ENCODE measurements around the gene VEGFA. TPM values are rescaled to one million over a fixed set of nuclear protein-coding genes. Genes with fewer than 3 reads are reported as not detected.

Gene VEGFA
- polyA plus RNA-seq, 1 donor from 2014 or later = 0.19 TPM

DNA sequence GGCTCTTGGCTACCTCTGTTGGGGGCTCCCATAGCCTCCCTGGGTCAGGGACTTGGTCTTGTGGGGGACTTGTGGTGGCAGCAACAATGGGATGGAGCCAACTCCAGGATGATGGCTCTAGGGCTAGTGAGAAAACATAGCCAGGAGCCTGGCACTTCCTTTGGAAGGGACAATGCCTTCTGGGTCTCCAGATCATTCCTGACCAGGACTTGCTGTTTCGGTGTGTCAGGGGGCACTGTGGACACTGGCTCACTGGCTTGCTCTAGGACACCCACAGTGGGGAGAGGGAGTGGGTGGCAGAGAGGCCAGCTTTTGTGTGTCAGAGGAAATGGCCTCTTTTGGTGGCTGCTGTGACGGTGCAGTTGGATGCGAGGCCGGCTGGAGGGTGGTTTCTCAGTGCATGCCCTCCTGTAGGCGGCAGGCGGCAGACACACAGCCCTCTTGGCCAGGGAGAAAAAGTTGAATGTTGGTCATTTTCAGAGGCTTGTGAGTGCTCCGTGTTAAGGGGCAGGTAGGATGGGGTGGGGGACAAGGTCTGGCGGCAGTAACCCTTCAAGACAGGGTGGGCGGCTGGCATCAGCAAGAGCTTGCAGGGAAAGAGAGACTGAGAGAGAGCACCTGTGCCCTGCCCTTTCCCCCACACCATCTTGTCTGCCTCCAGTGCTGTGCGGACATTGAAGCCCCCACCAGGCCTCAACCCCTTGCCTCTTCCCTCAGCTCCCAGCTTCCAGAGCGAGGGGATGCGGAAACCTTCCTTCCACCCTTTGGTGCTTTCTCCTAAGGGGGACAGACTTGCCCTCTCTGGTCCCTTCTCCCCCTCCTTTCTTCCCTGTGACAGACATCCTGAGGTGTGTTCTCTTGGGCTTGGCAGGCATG lies 9.2 kb downstream of the VEGFA start:
- peaks cover 3 to 8% (median 6%) of the 10 kb centered on the region in 3 donors for H3K4me1 Mint-ChIP-seq
- H3K27me3 Mint-ChIP-seq = peaks cover 3% of the 10 kb centered on the region
- H3K27ac Mint-ChIP-seq = no peak overlapping the region
- H3K4me3 Mint-ChIP-seq = no peak overlapping the region
- H3K36me3 Mint-ChIP-seq = peaks cover 1% of the 10 kb centered on the region
- peaks cover 0 to 2% (median 0%) of the 10 kb centered on the region in 3 donors for H3K9me3 Mint-ChIP-seq

DNA sequence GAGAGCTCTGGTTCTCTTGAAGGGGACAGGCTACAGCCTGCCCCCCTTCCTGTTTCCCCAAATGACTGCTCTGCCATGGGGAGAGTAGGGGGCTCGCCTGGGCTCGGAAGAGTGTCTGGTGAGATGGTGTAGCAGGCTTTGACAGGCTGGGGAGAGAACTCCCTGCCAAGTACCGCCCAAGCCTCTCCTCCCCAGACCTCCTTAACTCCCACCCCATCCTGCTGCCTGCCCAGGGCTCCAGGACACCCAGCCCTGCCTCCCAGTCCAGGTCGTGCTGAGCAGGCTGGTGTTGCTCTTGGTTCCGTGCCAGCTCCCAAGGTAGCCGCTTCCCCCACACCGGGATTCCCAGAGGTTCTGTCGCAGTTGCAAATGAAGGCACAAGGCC lies 9.8 kb downstream of the VEGFA start:
- Mint-ChIP-seq H3K4me1 (peaks cover 3 to 8% (median 4%) of the 10 kb centered on the region in 3 donors), H3K27ac (no peak overlapping the region), H3K36me3 (peaks cover 1% of the 10 kb centered on the region), H3K9me3 (peaks cover 0 to 2% (median 0%) of the 10 kb centered on the region in 3 donors), H3K27me3 (no peaks in the 10 kb centered on the region), H3K4me3 (no peak overlapping the region)

DNA sequence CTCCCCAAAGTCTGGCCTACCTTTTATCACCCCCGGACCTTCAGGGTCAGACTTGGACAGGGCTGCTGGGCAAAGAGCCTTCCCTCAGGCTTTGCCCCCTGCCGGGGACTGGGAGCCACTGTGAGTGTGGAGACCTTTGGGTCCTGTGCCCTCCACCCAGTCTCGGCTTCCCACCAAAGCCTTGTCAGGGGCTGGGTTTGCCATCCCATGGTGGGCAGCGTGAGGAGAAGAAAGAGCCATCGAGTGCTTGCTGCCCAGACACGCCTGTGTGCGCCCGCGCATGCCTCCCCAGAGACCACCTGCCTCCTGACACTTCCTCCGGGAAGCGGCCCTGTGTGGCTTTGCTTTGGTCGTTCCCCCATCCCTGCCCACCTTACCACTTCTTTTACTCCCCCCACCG lies 10.3 kb downstream of the VEGFA start:
- H3K4me1 Mint-ChIP-seq = peaks cover 3 to 8% (median 4%) of the 10 kb centered on the region in 3 donors
- H3K36me3 Mint-ChIP-seq = peaks cover 1% of the 10 kb centered on the region
- H3K27ac Mint-ChIP-seq = no peak overlapping the region
- no peaks in the 10 kb centered on the region for H3K27me3 Mint-ChIP-seq
- peaks cover 0 to 2% (median 0%) of the 10 kb centered on the region in 3 donors for H3K9me3 Mint-ChIP-seq
- H3K4me3 Mint-ChIP-seq = no peak overlapping the region

DNA sequence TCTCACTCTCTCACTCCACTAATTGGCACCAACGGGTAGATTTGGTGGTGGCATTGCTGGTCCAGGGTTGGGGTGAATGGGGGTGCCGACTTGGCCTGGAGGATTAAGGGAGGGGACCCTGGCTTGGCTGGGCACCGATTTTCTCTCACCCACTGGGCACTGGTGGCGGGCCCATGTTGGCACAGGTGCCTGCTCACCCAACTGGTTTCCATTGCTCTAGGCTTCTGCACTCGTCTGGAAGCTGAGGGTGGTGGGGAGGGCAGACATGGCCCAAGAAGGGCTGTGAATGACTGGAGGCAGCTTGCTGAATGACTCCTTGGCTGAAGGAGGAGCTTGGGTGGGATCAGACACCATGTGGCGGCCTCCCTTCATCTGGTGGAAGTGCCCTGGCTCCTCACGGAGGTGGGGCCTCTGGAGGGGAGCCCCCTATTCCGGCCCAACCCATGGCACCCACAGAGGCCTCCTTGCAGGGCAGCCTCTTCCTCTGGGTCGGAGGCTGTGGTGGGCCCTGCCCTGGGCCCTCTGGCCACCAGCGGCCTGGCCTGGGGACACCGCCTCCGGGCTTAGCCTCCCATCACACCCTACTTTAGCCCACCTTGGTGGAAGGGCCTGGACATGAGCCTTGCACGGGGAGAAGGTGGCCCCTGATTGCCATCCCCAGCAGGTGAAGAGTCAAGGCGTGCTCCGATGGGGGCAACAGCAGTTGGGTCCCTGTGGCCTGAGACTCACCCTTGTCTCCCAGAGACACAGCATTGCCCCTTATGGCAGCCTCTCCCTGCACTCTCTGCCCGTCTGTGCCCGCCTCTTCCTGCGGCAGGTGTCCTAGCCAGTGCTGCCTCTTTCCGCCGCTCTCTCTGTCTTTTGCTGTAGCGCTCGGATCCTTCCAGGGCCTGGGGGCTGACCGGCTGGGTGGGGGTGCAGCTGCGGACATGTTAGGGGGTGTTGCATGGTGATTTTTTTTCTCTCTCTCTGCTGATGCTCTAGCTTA lies 11.2 kb downstream of the VEGFA start:
- Mint-ChIP-seq H3K36me3 (peaks cover 1% of the 10 kb centered on the region), H3K27me3 (no peaks in the 10 kb centered on the region), H3K4me3 (no peak overlapping the region), H3K27ac (no peak overlapping the region), H3K9me3 (peaks cover 0 to 2% (median 0%) of the 10 kb centered on the region in 3 donors), H3K4me1 (peaks cover 0 to 4% (median 0%) of the 10 kb centered on the region in 3 donors)

DNA sequence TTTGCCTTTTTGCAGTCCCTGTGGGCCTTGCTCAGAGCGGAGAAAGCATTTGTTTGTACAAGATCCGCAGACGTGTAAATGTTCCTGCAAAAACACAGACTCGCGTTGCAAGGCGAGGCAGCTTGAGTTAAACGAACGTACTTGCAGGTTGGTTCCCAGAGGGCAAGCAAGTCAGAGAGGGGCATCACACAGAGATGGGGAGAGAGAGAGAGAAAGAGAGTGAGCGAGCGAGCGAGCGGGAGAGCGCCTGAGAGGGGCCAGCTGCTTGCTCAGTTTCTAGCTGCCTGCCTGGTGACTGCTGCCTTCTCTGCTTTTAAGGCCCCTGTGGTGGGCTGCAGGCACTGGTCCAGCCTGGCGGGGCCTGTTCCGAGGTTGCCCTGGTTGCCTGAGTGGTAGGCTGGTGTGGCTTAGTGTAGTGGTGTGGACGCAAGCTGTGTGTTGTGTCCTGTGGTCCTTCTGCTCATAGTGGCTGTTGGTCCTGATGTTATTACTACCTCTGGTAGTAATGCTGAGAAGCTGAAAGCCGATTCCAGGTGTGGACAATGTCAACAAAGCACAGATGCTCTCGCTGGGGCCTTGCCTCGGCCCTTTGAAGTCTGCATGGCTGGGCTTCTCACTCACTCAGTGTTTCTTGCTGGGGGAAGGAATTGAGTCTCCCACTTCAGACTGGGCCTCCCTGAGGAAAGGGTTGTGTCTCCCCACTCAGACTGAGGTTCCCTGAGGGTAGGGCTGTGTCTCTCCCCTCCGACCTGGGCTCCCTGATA lies 12.1 kb downstream of the VEGFA start:
- Mint-ChIP-seq H3K27me3 (no peaks in the 10 kb centered on the region), H3K4me1 (no peaks in the 10 kb centered on the region), H3K9me3 (peaks cover 0 to 2% (median 0%) of the 10 kb centered on the region in 3 donors), H3K4me3 (no peak overlapping the region), H3K36me3 (peaks cover 1% of the 10 kb centered on the region), H3K27ac (no peak overlapping the region)

DNA sequence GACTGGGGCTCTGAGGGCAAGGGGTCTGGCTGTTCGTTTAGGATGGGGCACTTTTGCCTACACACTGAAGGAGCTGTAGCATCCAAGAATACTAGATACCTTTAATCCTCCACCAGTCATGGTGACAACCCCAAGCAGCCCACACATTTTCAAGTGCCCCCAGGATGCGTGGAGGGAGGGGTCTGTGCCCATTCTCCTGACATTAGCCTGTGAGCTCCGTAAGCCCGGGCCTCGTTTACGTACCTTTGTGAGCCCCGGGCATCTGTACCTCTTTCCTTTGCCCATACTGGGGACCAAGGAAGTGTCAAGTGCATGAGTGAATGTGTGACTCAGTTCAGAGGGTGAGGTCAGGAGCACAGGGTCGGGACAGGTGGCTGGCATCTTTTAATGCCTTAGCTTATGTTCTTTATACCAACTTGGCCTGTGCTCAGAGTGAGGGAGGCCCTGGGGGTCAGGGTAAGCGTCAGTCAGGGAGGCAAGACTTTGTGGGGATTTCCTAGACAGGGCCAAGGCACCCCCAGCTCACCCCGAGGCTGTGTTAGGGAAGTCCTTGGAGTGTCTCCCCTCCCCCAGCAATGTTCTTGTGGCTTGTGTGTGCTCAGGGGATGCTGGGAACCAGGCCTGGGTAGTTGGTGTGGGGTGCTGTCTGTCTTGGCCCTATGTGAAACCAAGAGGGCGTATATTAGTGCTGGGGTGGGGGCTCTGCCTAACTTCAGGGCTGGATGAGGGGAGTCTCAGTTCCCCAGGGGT lies 12.9 kb downstream of the VEGFA start:
- Mint-ChIP-seq H3K9me3 (peaks cover 0 to 2% (median 0%) of the 10 kb centered on the region in 3 donors), H3K27me3 (no peaks in the 10 kb centered on the region), H3K4me1 (no peaks in the 10 kb centered on the region), H3K36me3 (peaks cover 1% of the 10 kb centered on the region), H3K4me3 (no peak overlapping the region), H3K27ac (no peak overlapping the region)

DNA sequence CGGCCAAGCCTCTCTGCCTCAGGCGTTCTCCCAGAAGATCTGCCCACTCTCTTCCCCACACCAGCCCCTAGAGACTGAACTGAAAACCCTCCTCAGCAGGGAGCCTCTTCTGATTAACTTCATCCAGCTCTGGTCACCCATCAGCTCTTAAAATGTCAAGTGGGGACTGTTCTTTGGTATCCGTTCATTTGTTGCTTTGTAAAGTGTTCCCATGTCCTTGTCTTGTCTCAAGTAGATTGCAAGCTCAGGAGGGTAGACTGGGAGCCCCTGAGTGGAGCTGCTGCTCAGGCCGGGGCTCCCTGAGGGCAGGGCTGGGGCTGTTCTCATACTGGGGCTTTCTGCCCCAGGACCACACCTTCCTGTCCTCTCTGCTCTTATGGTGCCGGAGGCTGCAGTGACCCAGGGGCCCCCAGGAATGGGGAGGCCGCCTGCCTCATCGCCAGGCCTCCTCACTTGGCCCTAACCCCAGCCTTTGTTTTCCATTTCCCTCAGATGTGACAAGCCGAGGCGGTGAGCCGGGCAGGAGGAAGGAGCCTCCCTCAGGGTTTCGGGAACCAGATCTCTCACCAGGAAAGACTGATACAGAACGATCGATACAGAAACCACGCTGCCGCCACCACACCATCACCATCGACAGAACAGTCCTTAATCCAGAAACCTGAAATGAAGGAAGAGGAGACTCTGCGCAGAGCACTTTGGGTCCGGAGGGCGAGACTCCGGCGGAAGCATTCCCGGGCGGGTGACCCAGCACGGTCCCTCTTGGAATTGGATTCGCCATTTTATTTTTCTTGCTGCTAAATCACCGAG lies 14.2 kb downstream of the VEGFA start:
- Mint-ChIP-seq H3K36me3 (peaks cover 1% of the 10 kb centered on the region), H3K4me3 (no peak overlapping the region)

DNA sequence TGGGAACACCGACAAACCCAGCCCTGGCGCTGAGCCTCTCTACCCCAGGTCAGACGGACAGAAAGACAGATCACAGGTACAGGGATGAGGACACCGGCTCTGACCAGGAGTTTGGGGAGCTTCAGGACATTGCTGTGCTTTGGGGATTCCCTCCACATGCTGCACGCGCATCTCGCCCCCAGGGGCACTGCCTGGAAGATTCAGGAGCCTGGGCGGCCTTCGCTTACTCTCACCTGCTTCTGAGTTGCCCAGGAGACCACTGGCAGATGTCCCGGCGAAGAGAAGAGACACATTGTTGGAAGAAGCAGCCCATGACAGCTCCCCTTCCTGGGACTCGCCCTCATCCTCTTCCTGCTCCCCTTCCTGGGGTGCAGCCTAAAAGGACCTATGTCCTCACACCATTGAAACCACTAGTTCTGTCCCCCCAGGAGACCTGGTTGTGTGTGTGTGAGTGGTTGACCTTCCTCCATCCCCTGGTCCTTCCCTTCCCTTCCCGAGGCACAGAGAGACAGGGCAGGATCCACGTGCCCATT lies 15.3 kb downstream of the VEGFA start:
- Mint-ChIP-seq H3K27ac (no peak overlapping the region), H3K4me3 (no peak overlapping the region), H3K36me3 (no peaks in the 10 kb centered on the region), H3K4me1 (no peaks in the 10 kb centered on the region), H3K27me3 (no peaks in the 10 kb centered on the region), H3K9me3 (peaks cover 0 to 2% (median 0%) of the 10 kb centered on the region in 3 donors)

More for the DNA sequence above, 14.2 kb downstream of the VEGFA start:
- no peaks in the 10 kb centered on the region for H3K27me3 Mint-ChIP-seq
- peaks cover 0 to 2% (median 0%) of the 10 kb centered on the region in 3 donors for H3K9me3 Mint-ChIP-seq
- no peak overlapping the region for H3K27ac Mint-ChIP-seq
- H3K4me1 Mint-ChIP-seq = no peaks in the 10 kb centered on the region

DNA sequence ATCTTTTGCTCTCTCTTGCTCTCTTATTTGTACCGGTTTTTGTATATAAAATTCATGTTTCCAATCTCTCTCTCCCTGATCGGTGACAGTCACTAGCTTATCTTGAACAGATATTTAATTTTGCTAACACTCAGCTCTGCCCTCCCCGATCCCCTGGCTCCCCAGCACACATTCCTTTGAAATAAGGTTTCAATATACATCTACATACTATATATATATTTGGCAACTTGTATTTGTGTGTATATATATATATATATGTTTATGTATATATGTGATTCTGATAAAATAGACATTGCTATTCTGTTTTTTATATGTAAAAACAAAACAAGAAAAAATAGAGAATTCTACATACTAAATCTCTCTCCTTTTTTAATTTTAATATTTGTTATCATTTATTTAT lies 15.9 kb downstream of the VEGFA start:
- no peaks in the 10 kb centered on the region for H3K4me1 Mint-ChIP-seq

DNA sequence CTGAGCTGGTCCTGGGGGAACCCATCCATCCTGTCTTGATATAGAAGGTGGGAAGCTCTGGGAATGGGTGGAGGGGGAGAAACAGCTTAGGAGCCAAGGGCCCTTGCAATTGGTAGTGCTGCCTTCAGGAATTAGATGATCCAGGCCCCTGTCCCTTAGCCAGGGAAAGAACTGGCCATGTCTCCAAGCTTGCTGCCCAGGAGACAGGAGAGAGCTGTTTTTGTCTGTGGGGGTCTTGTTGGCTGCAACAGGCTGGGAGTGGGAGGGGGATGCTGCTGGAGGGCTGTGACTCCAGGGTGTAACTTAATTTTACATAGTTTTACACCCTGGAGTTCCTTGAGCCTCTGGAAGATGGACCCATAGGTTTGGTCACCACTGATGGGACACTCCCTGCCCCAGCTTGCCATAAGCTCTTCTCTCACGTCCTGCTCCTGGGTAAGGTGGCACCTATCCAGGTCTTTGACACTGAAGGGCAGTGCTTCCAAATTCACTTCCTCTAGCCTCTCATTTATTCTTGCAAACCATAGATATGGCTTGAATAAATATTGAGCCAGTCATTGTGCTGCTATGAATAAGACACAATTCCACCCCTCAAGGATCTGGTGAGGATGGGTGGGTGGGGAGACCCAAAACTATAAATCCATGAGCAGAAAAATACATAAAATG lies 16.8 kb downstream of the VEGFA start:
- Mint-ChIP-seq H3K9me3 (peaks cover 0 to under 1% (median 0%) of the 10 kb centered on the region in 3 donors), H3K36me3 (no peaks in the 10 kb centered on the region), H3K27ac (peak overlapping the region in 2 of 3 donors; percentile 27 to 81), H3K27me3 (no peaks in the 10 kb centered on the region), H3K4me1 (no peaks in the 10 kb centered on the region), H3K4me3 (no peak overlapping the region)

More for the DNA sequence above, 15.9 kb downstream of the VEGFA start:
- no peaks in the 10 kb centered on the region for H3K36me3 Mint-ChIP-seq
- H3K27me3 Mint-ChIP-seq = no peaks in the 10 kb centered on the region
- peaks cover 0 to 2% (median 0%) of the 10 kb centered on the region in 3 donors for H3K9me3 Mint-ChIP-seq
- no peak overlapping the region for H3K27ac Mint-ChIP-seq
- no peak overlapping the region for H3K4me3 Mint-ChIP-seq

DNA sequence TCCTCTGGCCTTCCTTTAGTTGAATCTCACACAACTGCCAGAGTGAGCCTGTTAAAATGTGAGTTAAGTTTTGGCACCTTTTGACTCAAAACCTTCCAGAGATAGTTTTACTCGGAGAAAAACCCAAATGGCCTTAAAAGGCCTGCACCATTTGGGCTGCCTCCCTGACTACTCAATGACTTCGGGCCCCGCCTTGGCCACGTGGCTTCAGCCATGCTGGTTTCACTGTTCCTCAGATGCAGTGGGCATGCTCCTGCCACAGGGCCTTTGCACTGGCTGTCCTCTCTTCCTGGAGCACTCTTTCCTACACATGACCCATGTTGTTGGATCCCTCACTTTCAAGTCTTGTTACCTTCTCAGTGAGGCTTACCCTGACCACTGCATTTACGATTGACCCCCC lies 18.3 kb downstream of the VEGFA start:
- Mint-ChIP-seq H3K27me3 (peaks cover 1% of the 10 kb centered on the region), H3K36me3 (no peaks in the 10 kb centered on the region), H3K4me3 (no peak overlapping the region), H3K27ac (no peak overlapping the region), H3K4me1 (no peaks in the 10 kb centered on the region), H3K9me3 (no peaks in the 10 kb centered on the region)

DNA sequence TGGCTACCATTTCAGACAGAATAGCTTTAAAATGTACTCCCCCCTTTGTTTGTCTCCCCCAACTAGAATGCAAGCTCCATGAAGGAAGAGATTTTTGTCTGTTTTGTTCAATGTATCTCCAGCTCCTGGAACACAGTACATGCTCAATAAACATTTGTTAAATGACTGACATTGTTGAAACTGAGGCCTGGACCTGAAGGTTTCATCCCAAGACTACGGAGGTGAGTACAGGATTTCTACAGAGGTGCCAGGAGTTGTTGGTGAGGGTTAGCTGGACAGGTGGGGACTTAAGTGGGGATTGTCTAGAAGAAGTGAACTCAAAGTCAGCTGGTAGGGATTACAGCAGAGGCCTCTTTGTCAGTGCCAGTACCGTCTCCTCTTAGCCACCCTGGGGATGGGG lies 19.4 kb downstream of the VEGFA start:
- Mint-ChIP-seq H3K4me1 (no peaks in the 10 kb centered on the region), H3K27me3 (peaks cover 1% of the 10 kb centered on the region), H3K4me3 (no peak overlapping the region), H3K27ac (peak overlapping the region in 1 of 3 donors; percentile 78), H3K36me3 (no peaks in the 10 kb centered on the region), H3K9me3 (no peaks in the 10 kb centered on the region)

DNA sequence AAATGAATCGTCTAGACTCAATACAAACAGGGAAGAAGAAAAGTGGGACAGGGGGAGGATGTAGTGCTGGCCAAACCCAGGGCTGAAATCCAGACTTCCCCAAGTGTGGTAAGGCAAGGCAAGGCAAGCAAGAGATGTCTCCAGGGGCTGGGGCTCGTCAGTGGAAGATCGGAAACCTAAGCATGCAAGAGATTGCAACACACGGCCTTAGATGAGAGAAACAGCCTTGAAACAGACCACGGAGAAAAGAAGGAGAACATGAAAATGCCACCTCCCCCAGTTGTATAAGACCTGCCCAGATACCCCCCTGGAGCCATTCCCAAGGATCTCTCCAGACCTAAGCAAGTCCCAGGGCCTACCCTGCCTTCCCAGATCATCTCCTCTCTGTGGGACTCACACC lies 20.0 kb downstream of the VEGFA start:
- H3K4me3 Mint-ChIP-seq = no peak overlapping the region
- H3K27me3 Mint-ChIP-seq = peaks cover 3% of the 10 kb centered on the region
- H3K27ac Mint-ChIP-seq = peak overlapping the region in 1 of 3 donors; percentile 78
- no peaks in the 10 kb centered on the region for H3K36me3 Mint-ChIP-seq
- H3K4me1 Mint-ChIP-seq = no peaks in the 10 kb centered on the region
- no peaks in the 10 kb centered on the region for H3K9me3 Mint-ChIP-seq
